PC-3 (cell line): Measurements from ENCODE around the gene SLC24A3. TPM values are rescaled to one million over a fixed set of nuclear protein-coding genes. Genes with fewer than 3 reads are reported as not detected.

Experiments used
- ATAC-seq: fragments of 200-7000 bp; cut with Tn5 transposase; 2 replicates; pipeline ENCODE4 v1.9.1; 2020; ENCODE audit warnings: mild to moderate bottlenecking, moderate library complexity
- BruUV-seq: library from RNA; stranded (reverse); fragments of 400-500 nt; replicated peaks from 2 replicates; lab custom pipeline; 2021; lab: Mats Ljungman, UMichigan
- CTCF ChIA-PET: fragments of 300-600 bp; sonication (Branson Sonifier 250); formaldehyde crosslinking; loops from one replicate; lab custom pipeline; 2022; ENCODE audit warnings: antibody characterized with exemption; lab: Charles Lee
- POLR2A ChIA-PET: fragments of 300-600 bp; sonication (Branson Sonifier 250); formaldehyde crosslinking; loops from one replicate; lab custom pipeline; 2022; ENCODE audit warnings: antibody characterized with exemption; ENCODE audit not compliant: unreplicated experiment; lab: Charles Lee
- DNase-seq: peaks from one replicate; pipeline ENCODE4 v3.0.0-alpha.2; 2015
- H2AFZ ChIP-seq: fragments of 300-600 bp; sonication (generic); 2 replicates; pipeline ENCODE4 v1.6.0; 2016; ENCODE audit warnings: antibody characterized with exemption, low read length
- H3F3A ChIP-seq: fragments of 300-600 bp; sonication (generic); one replicate; pipeline ENCODE4 v1.6.0; 2017; ENCODE audit warnings: antibody characterized with exemption, low read length, control low read depth, mild to moderate bottlenecking; ENCODE audit not compliant: unreplicated experiment
- H3K27ac ChIP-seq: fragments of 300-600 bp; sonication (generic); 2 replicates; pipeline ENCODE4 v1.5.1; 2016; ENCODE audit warnings: mild to moderate bottlenecking, low read length
- H3K27me3 ChIP-seq: fragments of 300-600 bp; sonication (generic); 2 replicates; pipeline ENCODE4 v1.6.1; 2016; ENCODE audit warnings: low read length, mixed read lengths
- H3K36me3 ChIP-seq: fragments of 300-600 bp; sonication (generic); 2 replicates; pipeline ENCODE4 v1.6.1; 2016; ENCODE audit warnings: low read depth, mixed run types, low read length, mixed read lengths
- H3K4me1 ChIP-seq: fragments of 300-600 bp; sonication (generic); 2 replicates; pipeline ENCODE4 v1.5.1; 2016; ENCODE audit warnings: low read length; ENCODE audit not compliant: insufficient read depth
- H3K4me2 ChIP-seq: fragments of 300-600 bp; sonication (generic); 2 replicates; pipeline ENCODE4 v1.6.0; 2016; ENCODE audit warnings: low read length
- H3K4me3 ChIP-seq: fragments of 300-600 bp; sonication (generic); 2 replicates; pipeline ENCODE4 v1.5.1; 2016; ENCODE audit warnings: mild to moderate bottlenecking, low read length, mixed read lengths
- H3K79me2 ChIP-seq: fragments of 300-600 bp; sonication (generic); 2 replicates; pipeline ENCODE4 v1.6.1; 2017; ENCODE audit warnings: low read length, mixed read lengths
- H3K9ac ChIP-seq: fragments of 300-600 bp; sonication (generic); 2 replicates; pipeline ENCODE4 v1.6.0; 2016; ENCODE audit warnings: mild to moderate bottlenecking, low read length
- H3K9me2 ChIP-seq: fragments of 300-600 bp; sonication (generic); replicated peaks from 2 replicates; pipeline ENCODE4 v1.6.1; 2016; ENCODE audit warnings: mixed run types, low read length, mixed read lengths
- H3K9me3 ChIP-seq: fragments of 300-600 bp; sonication (generic); 2 replicates; pipeline ENCODE4 v1.6.1; 2016; ENCODE audit warnings: low read length, mixed read lengths
- H4K20me1 ChIP-seq: fragments of 300-600 bp; sonication (generic); 2 replicates; pipeline ENCODE4 v1.6.1; 2016; ENCODE audit warnings: low read length, mixed read lengths
- EZH2 ChIP-seq: fragments of 300-600 bp; sonication (generic); IDR thresholded peaks from one replicate; pipeline ENCODE4 v1.6.1; 2017; ENCODE audit warnings: antibody characterized with exemption, mild to moderate bottlenecking, low read length; ENCODE audit not compliant: unreplicated experiment
- EZH2phosphoT487 ChIP-seq: fragments of 300-600 bp; sonication (generic); IDR thresholded peaks from 2 replicates; pipeline ENCODE4 v1.6.1; 2018; ENCODE audit warnings: mild to moderate bottlenecking, antibody characterized with exemption, low read length, borderline replicate concordance
- intact Hi-C: fragments of 100-400 bp; cut with micrococcal nuclease; formaldehyde crosslinking; loops from 2 replicates; pipeline ENCODE4 v1.9.0; 2023
- total RNA-seq: library from RNA; depleted of rRNA; stranded (reverse); fragments of >200 nt; gene quantifications from 2 replicates; pipeline ENCODE4 v1.2.3, GENCODE V29; 2014
- TF ChIP-seq, protein P1 (sequence below): fragments of 300-600 bp; sonication (generic); conservative IDR thresholded peaks from 2 replicates; pipeline ENCODE4 v1.5.1; 2017; ENCODE audit warnings: antibody characterized with exemption, low read depth, mild to moderate bottlenecking, low read length

The SLC24A3 gene
- total RNA-seq, 1 experiment from 2014 or later, result 0.11 TPM

- no peak overlapping the region for H3K27ac ChIP-seq
- H4K20me1 ChIP-seq, result no peaks in the 10 kb centered on the region
- ChIA-PET POLR2A (no interaction called here), CTCF (no interaction called here)
- H3K9me3 ChIP-seq, result no peaks in the 10 kb centered on the region
- H3K4me2 ChIP-seq, result no peak overlapping the region
- H3K4me3 ChIP-seq, result no peak overlapping the region
- no peaks in the 10 kb centered on the region for H3K9me2 ChIP-seq
- TF ChIP-seq EZH2phosphoT487 (no peak), EZH2 (no peak)
- TF ChIP-seq, protein P1, sequence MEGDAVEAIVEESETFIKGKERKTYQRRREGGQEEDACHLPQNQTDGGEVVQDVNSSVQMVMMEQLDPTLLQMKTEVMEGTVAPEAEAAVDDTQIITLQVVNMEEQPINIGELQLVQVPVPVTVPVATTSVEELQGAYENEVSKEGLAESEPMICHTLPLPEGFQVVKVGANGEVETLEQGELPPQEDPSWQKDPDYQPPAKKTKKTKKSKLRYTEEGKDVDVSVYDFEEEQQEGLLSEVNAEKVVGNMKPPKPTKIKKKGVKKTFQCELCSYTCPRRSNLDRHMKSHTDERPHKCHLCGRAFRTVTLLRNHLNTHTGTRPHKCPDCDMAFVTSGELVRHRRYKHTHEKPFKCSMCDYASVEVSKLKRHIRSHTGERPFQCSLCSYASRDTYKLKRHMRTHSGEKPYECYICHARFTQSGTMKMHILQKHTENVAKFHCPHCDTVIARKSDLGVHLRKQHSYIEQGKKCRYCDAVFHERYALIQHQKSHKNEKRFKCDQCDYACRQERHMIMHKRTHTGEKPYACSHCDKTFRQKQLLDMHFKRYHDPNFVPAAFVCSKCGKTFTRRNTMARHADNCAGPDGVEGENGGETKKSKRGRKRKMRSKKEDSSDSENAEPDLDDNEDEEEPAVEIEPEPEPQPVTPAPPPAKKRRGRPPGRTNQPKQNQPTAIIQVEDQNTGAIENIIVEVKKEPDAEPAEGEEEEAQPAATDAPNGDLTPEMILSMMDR, result no peak
- H3K36me3 ChIP-seq, result no peaks in the 10 kb centered on the region
- ATAC-seq, result no peak
- no peak for DNase-seq
- H3K4me1 ChIP-seq, result no peaks in the 10 kb centered on the region
- no TSS peak for BruUV-seq
- no peak overlapping the region for H2AFZ ChIP-seq
- H3K9ac ChIP-seq, result no peak overlapping the region
- intact Hi-C loops, result no loop called here
- H3K79me2 ChIP-seq, result no peaks in the 10 kb centered on the region
- H3F3A ChIP-seq, result no peaks in the 10 kb centered on the region
- peaks cover 65% of the 10 kb centered on the region for H3K27me3 ChIP-seq
Observed at GRCh38 chr20:19562426-19562825, 350.0 kb downstream of the SLC24A3 start.

DNA sequence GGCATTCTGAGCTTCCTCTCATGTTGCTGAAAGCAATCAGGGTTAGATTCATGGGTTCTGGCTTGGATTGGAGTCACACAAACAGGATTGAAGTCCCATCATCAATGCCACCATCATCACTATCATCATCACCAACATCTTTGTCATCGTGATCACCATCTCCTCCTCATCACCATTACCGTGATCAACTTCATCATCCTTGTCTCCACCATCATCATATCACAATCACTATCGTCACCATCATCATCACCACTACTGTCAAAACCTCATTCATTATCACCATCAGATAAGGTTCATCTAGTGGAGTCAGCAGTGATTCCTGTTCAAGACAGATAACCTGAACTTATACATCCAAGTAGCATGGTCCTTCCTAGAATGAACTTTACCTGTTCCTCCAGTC, 351.8 kb downstream of the SLC24A3 start:
- H3K27me3 ChIP-seq, result peaks cover 70% of the 10 kb centered on the region
- no peak overlapping the region for H3K4me2 ChIP-seq
- no peak for ATAC-seq
- H3K9me2 ChIP-seq, result no peaks in the 10 kb centered on the region
- no peak overlapping the region for H2AFZ ChIP-seq
- no TSS peak for BruUV-seq
- H3K4me3 ChIP-seq, result no peak overlapping the region
- no peaks in the 10 kb centered on the region for H3K36me3 ChIP-seq
- TF ChIP-seq EZH2 (no peak), EZH2phosphoT487 (no peak)
- TF ChIP-seq, protein P1, result no peak
- no peaks in the 10 kb centered on the region for H4K20me1 ChIP-seq
- H3K4me1 ChIP-seq, result no peaks in the 10 kb centered on the region
- ChIA-PET CTCF (no interaction called here), POLR2A (no interaction called here)
- no peak overlapping the region for H3K9ac ChIP-seq
- H3F3A ChIP-seq, result no peaks in the 10 kb centered on the region
- no peak overlapping the region for H3K27ac ChIP-seq
- H3K9me3 ChIP-seq, result no peaks in the 10 kb centered on the region
- intact Hi-C loops, result no loop called here
- H3K79me2 ChIP-seq, result no peaks in the 10 kb centered on the region
- DNase-seq, result no peak

GRCh38 chr20:19565736-19566135, 353.3 kb downstream of the SLC24A3 start:
- Histone ChIP-seq H3F3A (no peaks in the 10 kb centered on the region), H3K9ac (no peak overlapping the region), H2AFZ (no peak overlapping the region), H3K9me3 (no peaks in the 10 kb centered on the region), H3K27me3 (peaks cover 74% of the 10 kb centered on the region), H4K20me1 (no peaks in the 10 kb centered on the region), H3K79me2 (no peaks in the 10 kb centered on the region), H3K9me2 (no peaks in the 10 kb centered on the region), H3K27ac (no peak overlapping the region), H3K36me3 (no peaks in the 10 kb centered on the region), H3K4me2 (no peak overlapping the region), H3K4me1 (no peaks in the 10 kb centered on the region), H3K4me3 (no peak overlapping the region)
- BruUV-seq, result no TSS peak
- ChIA-PET CTCF (no interaction called here), POLR2A (no interaction called here)
- TF ChIP-seq EZH2, result no peak
- no peak for ATAC-seq
- intact Hi-C loops, result no loop called here
- DNase-seq, result no peak
